NAMALWA (cell line): ENCODE data around the gene KDM2B.

Experiments
- DNase-seq: peaks from one replicate; pipeline ENCODE4 v3.0.0-alpha.2; 2015; ENCODE audit warnings: low spot score

Gene KDM2B

DNA sequence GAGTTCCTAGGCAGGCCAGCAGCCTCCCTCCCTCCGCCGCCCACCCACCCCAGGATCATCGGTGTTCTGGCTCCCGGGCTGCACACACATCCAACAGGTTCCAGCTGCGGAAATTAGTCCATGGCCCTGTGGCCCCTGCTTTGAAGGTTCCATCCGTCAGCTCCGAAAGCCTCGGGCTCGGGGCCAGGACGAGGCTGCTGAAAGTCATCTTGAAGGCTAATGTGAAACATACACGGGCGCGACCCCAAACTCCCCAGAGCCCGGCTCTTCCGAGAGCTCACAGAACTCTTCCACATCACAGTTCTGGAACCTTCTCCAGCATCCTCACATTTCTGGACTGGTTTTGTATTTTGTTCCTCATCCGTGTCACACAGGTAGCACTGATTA, 19.8 kb downstream of the KDM2B start:
- no peak for DNase-seq

- peak; percentile 52 for DNase-seq
Measured at GRCh38 chr12:121560392-121561008, 20.3 kb downstream of the KDM2B start.

GRCh38 chr12:121558956-121559355, 21.9 kb downstream of the KDM2B start:
- no peak for DNase-seq

- no peak for DNase-seq
Measured at GRCh38 chr12:121550974-121551634, 29.7 kb downstream of the KDM2B start.

- no peak for DNase-seq
Measured at GRCh38 chr12:121549075-121549474, 31.7 kb downstream of the KDM2B start.

- no peak for DNase-seq
Measured at GRCh38 chr12:121545480-121545879, 35.3 kb downstream of the KDM2B start.

GRCh38 chr12:121543786-121544185, 37.0 kb downstream of the KDM2B start:
- no peak for DNase-seq

DNA sequence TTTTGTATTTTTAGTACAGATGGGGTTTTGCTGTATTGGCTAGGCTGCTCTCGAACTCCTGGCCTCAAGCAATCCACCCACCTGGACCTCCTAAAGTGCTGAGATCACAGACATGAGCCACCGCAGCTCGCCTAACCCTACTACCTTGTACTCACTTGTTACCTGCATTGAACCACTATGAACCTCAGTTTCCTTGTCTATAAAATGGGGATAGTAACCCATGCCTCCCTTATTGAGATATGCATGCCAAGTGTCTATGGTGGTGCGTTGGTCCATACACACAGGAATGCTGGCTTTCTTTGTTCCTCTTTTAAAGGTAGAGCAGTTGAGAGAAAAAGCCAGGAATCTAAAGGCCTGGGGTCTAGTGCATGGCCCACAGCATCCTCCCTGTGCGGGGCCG, 40.9 kb downstream of the KDM2B start:
- no peak for DNase-seq

DNA sequence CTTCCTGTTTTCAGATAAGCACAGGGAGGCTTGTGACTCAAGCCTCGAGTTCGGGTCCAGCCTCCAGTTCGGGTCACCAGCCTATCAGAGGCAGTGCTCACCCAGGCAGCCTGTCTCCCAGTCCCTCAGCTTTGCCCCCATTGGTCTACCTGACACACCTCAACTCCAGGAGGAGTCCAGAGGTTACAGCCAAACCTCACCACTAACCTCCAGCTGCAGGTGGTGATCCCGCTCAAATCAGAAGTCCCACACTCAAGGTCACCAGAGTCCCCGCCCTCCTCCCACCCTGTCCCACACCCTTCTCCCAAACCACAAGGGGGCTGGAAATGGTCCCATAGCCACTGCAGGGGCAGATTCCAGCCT, 42.1 kb downstream of the KDM2B start:
- no peak for DNase-seq

DNA sequence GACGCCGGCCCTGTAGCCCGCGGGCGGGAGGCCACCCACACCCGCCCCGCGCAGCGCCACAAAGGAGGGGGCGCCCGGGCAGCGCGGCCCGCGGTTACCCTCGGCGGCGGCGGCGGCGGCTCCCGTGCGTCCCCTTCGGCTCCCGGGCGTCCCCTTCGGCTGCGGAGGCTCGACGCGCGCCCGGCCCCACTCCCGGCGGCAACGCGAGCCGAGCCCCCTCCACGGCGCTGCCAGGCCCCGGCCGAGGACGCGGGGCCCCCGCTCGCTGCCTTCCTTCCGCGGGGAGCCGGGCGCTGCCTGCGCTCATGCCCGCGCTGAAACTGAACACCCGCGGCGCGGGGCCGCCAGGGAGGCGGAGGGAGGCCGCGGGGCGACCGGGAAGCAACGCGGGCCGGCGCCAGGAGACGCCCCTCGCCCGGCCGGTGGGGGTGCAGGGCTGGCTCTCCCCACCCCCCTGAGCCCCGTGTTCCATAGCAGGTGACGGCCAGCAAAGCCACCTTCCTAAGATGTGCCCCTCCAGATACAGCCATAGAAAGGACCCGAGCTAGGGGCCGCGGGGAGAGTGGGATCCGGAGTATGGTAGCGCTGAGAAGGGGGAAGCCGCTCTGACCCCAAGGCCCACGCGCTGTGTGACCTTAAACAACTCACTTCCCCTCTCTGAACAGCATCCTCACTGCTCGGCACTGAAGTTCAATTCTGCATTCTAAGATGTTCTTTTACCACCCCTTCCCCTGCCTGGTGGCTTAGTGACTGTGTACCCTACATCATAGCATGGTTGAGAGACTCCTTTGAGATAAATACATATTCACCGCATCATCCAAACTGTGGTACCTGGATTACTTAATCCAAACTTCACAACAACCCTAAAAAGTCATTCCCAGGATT, 42.8 kb downstream of the KDM2B start:
- peak; percentile 43 for DNase-seq

DNA sequence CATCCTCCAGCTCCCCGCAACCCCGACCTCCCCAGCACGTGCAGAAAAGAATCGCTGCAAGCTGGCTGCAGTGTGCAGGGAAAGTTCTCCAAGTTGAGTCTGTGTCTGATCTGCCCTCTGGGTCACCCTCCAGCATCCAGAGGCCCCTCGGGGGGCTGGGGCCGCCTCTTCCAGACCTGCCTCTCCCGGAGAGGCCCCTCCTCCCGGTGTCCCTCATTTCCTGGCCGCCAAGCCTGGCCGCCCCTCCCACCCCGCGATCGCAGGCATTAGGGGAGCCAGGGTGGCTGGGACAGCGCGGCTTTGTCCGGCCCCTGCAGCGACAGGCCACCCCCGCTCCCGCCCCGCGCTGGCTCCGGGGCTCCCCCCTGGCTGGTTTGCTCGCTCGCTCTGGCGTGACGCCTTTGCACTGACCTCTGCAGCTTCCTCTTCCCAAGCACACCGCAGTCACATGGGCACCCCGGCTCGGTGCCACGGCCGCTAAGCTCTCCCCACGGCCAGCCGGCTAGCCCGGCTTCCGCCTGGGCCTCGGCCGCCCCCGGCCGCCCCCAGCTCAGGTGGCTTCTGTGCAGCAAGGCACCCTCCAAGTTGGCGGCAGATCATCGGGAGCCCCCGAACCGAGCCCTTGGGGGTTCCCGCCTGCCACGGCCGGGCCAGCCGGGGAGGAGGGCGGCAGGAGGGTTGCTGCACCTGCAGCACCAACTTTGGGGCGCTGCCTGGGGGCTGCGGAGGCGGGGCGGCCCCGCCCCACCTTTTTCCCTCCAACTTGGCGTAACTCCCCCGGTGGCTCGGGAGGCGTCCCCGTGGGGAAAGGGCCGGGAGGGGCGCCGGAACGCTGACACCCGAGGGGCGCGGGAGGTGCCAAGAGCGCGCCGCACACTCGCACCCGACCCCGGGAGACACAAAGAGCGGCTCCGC, 43.7 kb downstream of the KDM2B start:
- DNase-seq, result peak; percentile 73

GRCh38 chr12:121536054-121536898, 44.5 kb downstream of the KDM2B start:
- peak; percentile 95 for DNase-seq

GRCh38 chr12:121535150-121536053, 45.4 kb downstream of the KDM2B start:
- peak; percentile 35 for DNase-seq

DNA sequence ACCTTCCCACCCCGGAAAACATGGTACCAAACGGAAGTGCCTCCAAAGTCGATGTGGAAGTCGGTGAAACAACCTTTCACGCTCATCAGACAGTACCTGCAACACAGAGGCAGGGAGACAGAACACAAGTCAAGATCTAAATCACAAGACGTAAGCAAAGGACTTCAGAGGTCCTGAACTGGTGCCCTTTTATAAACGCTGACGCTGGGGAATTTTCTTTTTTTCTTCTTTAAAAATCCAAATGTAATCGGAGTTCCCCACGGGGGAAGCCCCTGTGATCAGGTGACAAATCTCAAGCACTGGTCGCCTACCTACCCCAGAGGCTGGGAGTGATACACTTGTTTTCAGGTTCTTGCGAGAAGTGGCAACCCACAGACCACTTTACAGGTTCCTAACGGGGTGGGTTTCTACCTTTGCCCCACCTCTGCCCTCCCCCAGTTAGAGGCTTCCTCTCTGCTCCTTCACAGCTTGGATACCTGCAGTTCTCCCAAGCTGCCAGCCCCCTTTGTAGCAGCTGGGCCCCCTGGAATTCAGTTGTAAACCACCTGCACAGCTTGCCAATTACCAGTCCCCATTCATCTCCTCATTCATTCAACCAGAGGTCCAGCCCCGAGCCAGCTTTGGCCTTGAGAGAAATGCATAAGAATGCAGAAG, 46.2 kb downstream of the KDM2B start:
- DNase-seq, result peak; percentile 39

GRCh38 chr12:121533394-121534090, 47.3 kb downstream of the KDM2B start:
- no peak for DNase-seq

GRCh38 chr12:121532503-121533393, 48.1 kb downstream of the KDM2B start:
- DNase-seq, result no peak

- DNase-seq, result no peak
Measured at GRCh38 chr12:121531356-121531750, 49.5 kb downstream of the KDM2B start.
